Heart left ventricle (tissue), 16 donors: ENCODE measurements around the gene FREY1. TPM values are rescaled to one million over a fixed set of nuclear protein-coding genes. Genes with fewer than 3 reads are reported as not detected.

Experiments used
- ATAC-seq, 4 donors: fragments of 200-7000 bp; cut with Tn5 transposase; one replicate each; pipeline ENCODE4 v1.9.1; 2020 to 2022; ENCODE audit warnings: moderate library complexity in 4 of 4, mild to moderate bottlenecking in 3 of 4, moderate number of reproducible peaks in 1 of 4
- DNase-seq, 5 donors: peaks; one replicate each; pipeline ENCODE4 v3.0.0-alpha.2; 2020
- H3K27ac ChIP-seq, 12 donors: fragments of 200-600 bp; sonication (generic) in 4 of 12; one replicate each; pipeline versions ENCODE4 v1.5.0 to v1.8.0; 2016 to 2022; ENCODE audit warnings: mild to moderate bottlenecking in 2 of 12
- H3K27me3 ChIP-seq, 9 donors: fragments of 200-600 bp; sonication (generic) in 2 of 9; one replicate each; pipeline versions ENCODE4 v1.5.1 to v1.8.0; 2016 to 2022; ENCODE audit warnings: mild to moderate bottlenecking in 3 of 9
- H3K36me3 ChIP-seq, 9 donors: fragments of 200-600 bp; sonication (generic) in 2 of 9; one replicate each; pipeline versions ENCODE4 v1.5.0 to v1.8.0; 2018 to 2022; ENCODE audit warnings: mild to moderate bottlenecking in 2 of 9
- H3K4me1 ChIP-seq, 12 donors: fragments of 200-600 bp; sonication (generic) in 4 of 12; one replicate each; pipeline versions ENCODE4 v1.5.0 to v1.8.0; 2016 to 2022; ENCODE audit warnings: mild to moderate bottlenecking in 3 of 12
- H3K4me3 ChIP-seq, 12 donors: fragments of 200-600 bp; sonication (generic) in 4 of 12; one replicate each; pipeline versions ENCODE4 v1.5.0 to v1.8.0; 2017 to 2022; ENCODE audit warnings: mild to moderate bottlenecking in 9 of 12, moderate library complexity in 4 of 12
- H3K9me3 ChIP-seq, 12 donors: fragments of 200-600 bp; sonication (generic) in 4 of 12; one replicate each; pipeline versions ENCODE4 v1.5.0 to v1.8.0; 2016 to 2022; ENCODE audit warnings: mild to moderate bottlenecking in 1 of 12
- CTCF ChIP-seq, 12 donors: fragments of 200-600 bp; sonication (generic) in 4 of 12; IDR thresholded peaks; one replicate each; pipeline versions ENCODE4 v1.5.0 to v1.8.0; 2018 to 2022; ENCODE audit warnings: antibody characterized with exemption in 12 of 12, mild to moderate bottlenecking in 5 of 12
- POLR2A ChIP-seq, 2 donors: fragments of 450-650 bp; IDR thresholded peaks; one replicate each; pipeline ENCODE4 v1.6.1; 2017; ENCODE audit warnings: antibody characterized with exemption in 2 of 2, mild to moderate bottlenecking in 2 of 2, moderate library complexity in 2 of 2
- WGBS, 4 donors: extraction: QIAGEN DNeasy Blood & Tissue Kit in 2 of 4; methylation state at CpG; one replicate each; pipeline versions ENCODE4 v1.1.5 to v1.1.7; 2013 to 2018; 5-methylcytosine and 5-hydroxymethylcytosine counted together
- intact Hi-C, 10 donors: fragments of 100-400 bp; cut with DNase I; formaldehyde crosslinking; loops; one replicate each; pipeline versions ENCODE4 v1.11.1 to v1.14.2; 2022
- polyA plus RNA-seq, 2 donors: library from polyadenylated mRNA; stranded (reverse); fragments of 200-250 nt; gene quantifications; one replicate each; pipeline ENCODE4 v1.2.3, GENCODE V29; 2013
- total RNA-seq, 9 donors: library from RNA; depleted of rRNA in 2 of 9; stranded (reverse); fragments of >200 nt in 2 of 9; fragmentation: NEBNext Ultra II Directional in 3 of 9; extraction: Animal tissue kit (Norgen Biotek cat#: 25700) in 3 of 9; gene quantifications; one replicate each; pipeline versions ENCODE4 v1.1.0 to v1.2.4, GENCODE V29; 2016 to 2023
- donor health status: ischemic (EF 13 %, LVEDD 7.1; RV severe dilation, severe dysfunction).
- donor health status: healthy with polysubstance abuse.
- donor health status: DM: no; HTN: yes; CAD: no.
- donor health status: DM: no; HTN: no; CAD: no.
- donor health status: ischemic (EF 25% LVEDD 6.9; RV normal size, moderate dysfunction).
- donor health status: ischemic (EF 25% LVEDD 5.7; RV mildly dilated, moderate dysfunction).
- donor health status: healthy.
- donor health status: DM: yes; HTN: yes; CAD: no.
- donor health status: ischemic (EF 35%, LVEDD 5.7; RV mildly dilated, moderate dysfunction).
- donor health status: nonischemic (EF 11% LVEDD 7.7; RV severe dilation, severe dysfunction).
- donor health status: DM: yes; HTN: yes; CAD: no.
- donor health status: PGD.
- donor health status: ischemic (EF 29% LVEDD 5.4; RV normal size, mild dysfunction).
- donor health status: nonischemic (EF 23%, LVEDD 6.1; RV moderate dilation, normal function).

FREY1 gene
- total and polyA plus RNA-seq, 11 donors = 0.37 to 1.00 (median 0.45) TPM; not detected in 5

- TF ChIP-seq POLR2A (IDR thresholded peaks at IDR 0.05) (no peak), CTCF (IDR thresholded peaks at IDR 0.05) (no peak)
- Histone ChIP-seq H3K27ac (peak overlapping the region in 2 of 12 donors; percentile 44 to 70), H3K4me3 (no peak overlapping the region), H3K27me3 (peaks cover 0 to 3% (median 0%) of the 10 kb centered on the region in 9 donors), H3K9me3 (no peaks in the 10 kb centered on the region), H3K4me1 (peaks cover 0 to 28% (median 7%) of the 10 kb centered on the region in 12 donors), H3K36me3 (peaks cover 0 to 52% (median 45%) of the 10 kb centered on the region in 9 donors)
- DNase-seq (no peak), ATAC-seq (no peak)
- intact Hi-C loops = no loop called here
- WGBS, 4 donors = 74 to 86% (median 81%) methylated on average over 8 of the region's 8 CpGs
Observed at GRCh38 chr11:45930951-45931570, 24.0 kb upstream of the FREY1 start.

GRCh38 chr11:45930031-45930794 lies 23.1 kb upstream of the FREY1 start:
- 57 to 70% (median 60%) methylated on average over 13 to 14 of the region's 14 CpGs for WGBS, 4 donors
- ATAC-seq (peak; percentile 72 to 86 (median 77)), DNase-seq (peak in 4 of 5 donors; percentile 42 to 73 (median 58))
- Histone ChIP-seq H3K27ac (peak overlapping the region in 2 of 12 donors; percentile 44 to 70), H3K4me1 (peaks cover 0 to 28% (median 7%) of the 10 kb centered on the region in 12 donors), H3K9me3 (no peaks in the 10 kb centered on the region), H3K36me3 (peaks cover 0 to 43% (median 37%) of the 10 kb centered on the region in 9 donors), H3K4me3 (no peak overlapping the region), H3K27me3 (peaks cover 0 to 4% (median 0%) of the 10 kb centered on the region in 9 donors)
- no peak for TF ChIP-seq POLR2A (IDR thresholded peaks at IDR 0.05)
- peak in 1 of 12 donors; percentile 7 for TF ChIP-seq CTCF (IDR thresholded peaks at IDR 0.05)
- intact Hi-C loops = no loop called here

DNA sequence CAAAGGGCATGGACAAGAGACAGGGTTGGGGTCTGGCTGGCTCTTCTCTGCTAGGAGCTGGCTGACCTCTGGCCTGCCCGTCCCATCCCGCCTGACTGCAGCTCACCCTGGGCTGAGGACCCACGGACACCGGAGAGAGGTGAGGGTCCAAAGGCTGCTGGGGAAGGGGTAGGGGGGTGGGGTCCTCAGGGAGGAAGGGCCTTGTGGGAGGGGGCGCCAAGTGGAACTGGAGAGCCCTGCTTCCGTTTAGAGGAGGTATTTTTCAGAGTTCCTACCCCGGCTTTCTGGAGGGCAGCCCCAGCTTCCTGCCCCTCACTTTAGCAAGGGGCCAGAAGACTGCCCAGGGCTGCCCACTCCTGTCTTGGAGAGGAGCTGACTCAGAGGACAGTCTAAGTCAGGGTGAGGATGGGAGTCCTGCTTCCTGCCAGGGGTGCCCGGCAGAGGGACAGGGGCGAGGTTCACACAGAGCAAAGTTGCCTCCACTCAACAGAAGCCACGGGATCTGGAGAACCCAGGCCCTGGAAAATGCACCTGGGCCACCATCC lies 22.5 kb upstream of the FREY1 start:
- Histone ChIP-seq H3K36me3 (peaks cover 0 to 37% (median 30%) of the 10 kb centered on the region in 9 donors), H3K4me3 (no peak overlapping the region), H3K4me1 (peaks cover 0 to 28% (median 7%) of the 10 kb centered on the region in 12 donors), H3K27ac (peak overlapping the region in 1 of 12 donors; percentile 70), H3K27me3 (peaks cover 0 to 4% (median 0%) of the 10 kb centered on the region in 9 donors), H3K9me3 (no peaks in the 10 kb centered on the region)
- ATAC-seq (no peak), DNase-seq (no peak)
- 74 to 81% (median 76%) methylated on average over 10 of the region's 10 CpGs for WGBS, 4 donors
- TF ChIP-seq POLR2A (IDR thresholded peaks at IDR 0.05) (no peak), CTCF (IDR thresholded peaks at IDR 0.05) (no peak)
- intact Hi-C loops = no loop called here
